GM12801 (cell line): ENCODE data around the gene PCDHAC1.

Source experiments
- TF ChIP-seq, protein P1 (sequence below): IDR thresholded peaks from one replicate; pipeline ENCODE4 v1.5.1; 2011; ENCODE audit warnings: control low read depth; ENCODE audit not compliant: insufficient read length; ENCODE audit errors: extremely low read depth

PCDHAC1 gene

GRCh38 chr5:140925806-140926442 is at the start of gene PCDHAC1:
Gene PCDHAC1 (plus strand): TSS chr5:140926299. CDS start chr5:140926893, 594 bp downstream.
- TF ChIP-seq, protein P1, sequence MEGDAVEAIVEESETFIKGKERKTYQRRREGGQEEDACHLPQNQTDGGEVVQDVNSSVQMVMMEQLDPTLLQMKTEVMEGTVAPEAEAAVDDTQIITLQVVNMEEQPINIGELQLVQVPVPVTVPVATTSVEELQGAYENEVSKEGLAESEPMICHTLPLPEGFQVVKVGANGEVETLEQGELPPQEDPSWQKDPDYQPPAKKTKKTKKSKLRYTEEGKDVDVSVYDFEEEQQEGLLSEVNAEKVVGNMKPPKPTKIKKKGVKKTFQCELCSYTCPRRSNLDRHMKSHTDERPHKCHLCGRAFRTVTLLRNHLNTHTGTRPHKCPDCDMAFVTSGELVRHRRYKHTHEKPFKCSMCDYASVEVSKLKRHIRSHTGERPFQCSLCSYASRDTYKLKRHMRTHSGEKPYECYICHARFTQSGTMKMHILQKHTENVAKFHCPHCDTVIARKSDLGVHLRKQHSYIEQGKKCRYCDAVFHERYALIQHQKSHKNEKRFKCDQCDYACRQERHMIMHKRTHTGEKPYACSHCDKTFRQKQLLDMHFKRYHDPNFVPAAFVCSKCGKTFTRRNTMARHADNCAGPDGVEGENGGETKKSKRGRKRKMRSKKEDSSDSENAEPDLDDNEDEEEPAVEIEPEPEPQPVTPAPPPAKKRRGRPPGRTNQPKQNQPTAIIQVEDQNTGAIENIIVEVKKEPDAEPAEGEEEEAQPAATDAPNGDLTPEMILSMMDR: no peak

GRCh38 chr5:140877262-140877581 is 48.9 kb upstream of the PCDHAC1 start:
- TF ChIP-seq, protein P1: no peak

DNA sequence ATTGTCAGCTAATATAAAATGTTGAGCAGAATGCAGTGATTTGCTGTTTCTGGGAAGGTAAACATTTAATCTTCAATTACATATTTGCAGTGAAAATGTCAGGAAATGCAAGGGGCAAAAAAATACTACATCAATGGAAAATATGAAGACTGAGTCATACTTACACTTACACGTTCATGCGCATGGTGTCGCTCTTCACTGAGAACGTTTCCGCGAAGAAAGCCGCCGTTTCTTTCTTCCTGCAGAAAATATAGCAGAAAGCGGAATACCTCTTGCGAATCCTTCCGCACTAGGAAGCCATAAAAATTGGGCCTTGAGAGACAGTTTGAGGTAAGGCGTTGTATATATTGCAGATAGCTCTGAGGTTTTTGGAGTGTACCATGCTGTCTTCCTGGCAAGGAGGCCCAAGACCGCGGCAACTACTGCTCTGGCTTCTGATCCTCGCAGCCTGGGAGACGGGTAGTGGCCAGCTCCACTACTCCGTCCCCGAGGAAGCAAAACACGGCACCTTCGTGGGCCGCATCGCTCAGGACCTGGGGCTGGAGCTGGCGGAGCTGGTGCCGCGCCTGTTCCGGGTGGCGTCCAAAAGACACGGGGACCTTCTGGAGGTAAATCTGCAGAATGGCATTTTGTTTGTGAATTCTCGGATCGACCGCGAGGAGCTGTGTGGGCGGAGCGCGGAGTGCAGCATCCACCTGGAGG is 44.1 kb upstream of the PCDHAC1 start, which contains the start of gene PCDHA13:
PCDHA13 (plus strand) TSS at position 236 of the 702 bp plus-strand sequence; CDS start at position 381, 145 bp downstream.
- TF ChIP-seq, protein P1: no peak

DNA sequence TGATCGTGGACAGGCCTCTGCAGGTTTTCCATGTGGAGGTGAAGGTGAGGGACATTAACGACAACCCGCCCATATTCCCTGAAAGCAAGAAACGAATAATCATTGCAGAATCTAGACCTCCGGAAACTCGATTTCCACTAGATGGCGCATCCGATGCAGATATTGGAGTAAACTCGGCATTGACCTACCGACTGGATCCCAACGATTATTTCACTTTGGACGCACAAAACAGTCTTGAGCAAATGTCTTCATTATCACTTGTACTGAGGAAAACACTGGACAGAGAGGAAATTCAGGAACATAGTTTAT is 43.6 kb upstream of the PCDHAC1 start:
- TF ChIP-seq, protein P1: no peak

- TF ChIP-seq, protein P1: no peak
These were observed 42.7 kb upstream of the PCDHAC1 start for GRCh38 chr5:140883373-140883772.

GRCh38 chr5:140883927-140884697 is 42.0 kb upstream of the PCDHAC1 start:
- TF ChIP-seq, protein P1: no peak

- TF ChIP-seq, protein P1: no peak
These were observed 9.8 kb upstream of the PCDHAC1 start for GRCh38 chr5:140916325-140916724.
